GM20431 (cell line): ENCODE data around the gene ACTBL2.

ENCODE experiments used
- in situ Hi-C: fragments of 300-500 bp; cut with MseI, MboI; formaldehyde crosslinking; loops from one replicate; pipeline ENCODE4 v1.15.0; 2020; ENCODE audit warnings: low sequenced_read_pairs; ENCODE audit not compliant: unreplicated experiment

Gene ACTBL2

DNA sequence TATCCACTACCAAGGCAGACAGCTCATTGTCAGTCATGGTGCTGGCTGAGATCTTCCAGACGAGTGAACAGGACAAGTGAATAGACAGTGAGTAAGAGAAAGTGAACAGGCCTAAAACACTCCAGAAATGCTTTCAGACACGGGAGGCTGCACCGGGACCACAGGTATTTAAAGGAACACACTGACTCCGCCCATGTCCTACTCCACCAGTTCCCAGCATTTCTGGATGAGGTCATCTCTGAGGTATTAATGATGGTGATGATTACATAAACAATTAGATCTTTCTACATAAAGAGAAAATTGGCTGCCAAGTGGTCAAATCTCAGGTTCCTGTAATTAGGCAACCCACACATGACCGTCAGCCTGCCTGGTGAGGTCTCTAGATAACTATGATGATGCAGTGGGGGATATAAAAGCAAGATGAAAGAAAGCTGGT lies at the start of gene ACTBL2:
Gene ACTBL2, minus strand, starts transcription at position 141 of the 436 bp plus-strand sequence. Its CDS starts 104 bp downstream, at position 37.
- in situ Hi-C loops: no loop called here

DNA sequence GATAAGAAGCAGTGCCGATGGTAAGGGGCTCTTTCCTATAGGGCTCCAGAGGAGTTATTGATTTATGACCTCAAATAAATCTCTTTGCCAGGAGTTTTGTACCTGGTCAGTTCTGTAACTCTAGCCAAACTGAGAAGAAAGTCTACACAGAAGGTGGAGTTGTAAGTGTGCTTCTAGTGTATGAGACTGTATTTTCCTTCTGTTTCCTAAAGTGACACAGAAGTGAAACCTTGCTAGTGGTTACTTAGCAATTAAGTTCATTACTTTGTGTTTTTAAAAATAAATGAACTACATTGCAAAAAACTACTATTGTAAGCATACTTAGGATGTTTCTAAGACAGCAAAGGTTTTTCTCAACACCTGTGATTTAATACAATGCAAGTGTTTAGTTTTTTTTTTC lies 48.7 kb upstream of the ACTBL2 start:
- in situ Hi-C loops: no loop called here

DNA sequence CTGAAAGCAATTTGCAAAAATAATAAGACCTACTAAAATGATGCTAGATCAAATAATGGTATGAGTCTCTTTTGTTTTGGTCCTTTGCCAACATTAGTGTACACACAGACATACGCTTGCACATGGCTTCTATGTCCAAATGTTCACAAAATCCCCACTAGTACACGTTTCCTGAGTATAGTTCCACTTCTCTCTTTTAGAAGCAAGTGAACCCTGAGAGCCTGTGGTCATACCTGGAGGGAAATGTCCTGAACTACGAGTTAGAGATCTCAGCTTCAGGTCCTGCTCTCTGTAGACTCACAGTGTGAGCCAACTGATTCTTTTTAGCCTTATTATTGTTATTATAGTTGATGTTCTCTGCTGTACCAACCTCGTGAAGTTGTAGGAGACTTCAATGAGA lies 47.3 kb upstream of the ACTBL2 start:
- in situ Hi-C loops: no loop called here

DNA sequence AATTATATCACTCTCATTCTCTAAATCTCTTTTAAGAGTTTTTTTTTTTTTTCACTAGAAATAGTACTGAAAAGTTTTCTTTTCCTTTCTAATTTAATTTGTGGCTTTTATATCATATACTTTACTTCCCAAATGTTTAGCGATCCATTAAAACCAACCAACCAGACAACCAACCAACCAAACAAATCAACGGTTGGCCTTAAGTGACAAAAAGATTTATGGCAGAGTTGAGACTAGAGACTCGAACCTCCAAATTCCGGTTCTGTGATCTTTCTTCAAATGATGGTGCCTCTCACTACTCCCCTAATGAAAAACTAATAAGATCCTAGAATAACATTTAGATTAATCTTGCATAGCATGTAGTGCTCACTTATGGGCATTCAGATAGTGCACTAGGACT lies 45.3 kb upstream of the ACTBL2 start:
- in situ Hi-C loops: no loop called here

DNA sequence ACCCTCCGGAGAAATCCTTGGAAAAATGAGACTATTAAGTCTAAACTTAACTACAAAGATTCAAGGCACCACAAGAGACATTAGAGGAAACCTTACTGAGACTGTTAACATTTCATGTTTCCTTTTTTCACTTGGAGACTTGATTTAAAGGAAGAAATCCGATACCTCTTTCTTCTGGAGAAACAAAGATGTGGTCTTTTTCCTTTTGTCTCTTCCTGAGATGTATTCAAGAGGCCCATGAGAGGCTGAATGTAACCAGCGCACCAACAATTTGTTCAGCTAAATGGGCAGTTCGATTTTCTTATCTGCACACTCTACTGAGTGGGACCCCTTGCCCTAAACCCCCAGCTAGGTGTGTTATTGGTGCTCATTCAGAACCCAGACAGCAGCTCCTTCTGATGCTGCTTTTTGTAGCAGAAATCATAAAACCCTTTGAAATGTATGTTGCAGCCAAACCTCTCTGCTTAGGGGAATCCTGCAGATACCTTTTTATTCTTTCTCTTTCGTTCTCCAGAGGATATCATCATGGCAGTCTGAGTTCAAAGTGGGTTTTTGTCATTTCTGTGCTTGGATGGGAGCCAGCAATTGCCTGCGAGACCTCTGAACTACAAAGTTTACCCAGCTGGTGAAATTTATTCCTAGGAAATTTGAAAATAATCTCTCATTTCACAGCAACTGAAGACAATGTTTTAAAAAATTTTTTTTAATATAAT lies 41.9 kb upstream of the ACTBL2 start:
- in situ Hi-C loops: loop anchor here (25.0 kb wide), 1 partner anchor 938 kb away; the partner anchor contains the start of gene PLK2

DNA sequence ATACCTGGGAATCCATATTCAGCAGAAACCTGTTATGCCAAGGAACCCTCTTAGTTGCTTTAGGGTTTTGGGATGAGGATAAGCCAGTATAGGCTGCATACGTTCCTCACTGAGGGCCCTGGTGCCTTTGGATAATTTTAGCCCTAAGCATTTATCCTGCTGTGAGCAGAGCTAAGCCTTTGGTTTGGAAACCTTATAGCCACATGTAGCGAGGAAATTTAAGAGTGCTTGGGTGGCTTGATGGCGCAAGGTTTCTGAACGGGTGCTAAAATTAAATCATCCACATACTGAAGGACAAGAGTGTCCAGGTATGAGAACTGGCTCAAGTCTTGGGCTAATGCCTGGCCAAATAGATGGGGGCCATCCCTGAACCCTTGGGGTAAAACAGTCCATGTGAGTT lies 39.9 kb upstream of the ACTBL2 start:
- in situ Hi-C loops: loop anchor here (25.0 kb wide), 1 partner anchor 940 kb away; the partner anchor contains the start of gene PLK2

DNA sequence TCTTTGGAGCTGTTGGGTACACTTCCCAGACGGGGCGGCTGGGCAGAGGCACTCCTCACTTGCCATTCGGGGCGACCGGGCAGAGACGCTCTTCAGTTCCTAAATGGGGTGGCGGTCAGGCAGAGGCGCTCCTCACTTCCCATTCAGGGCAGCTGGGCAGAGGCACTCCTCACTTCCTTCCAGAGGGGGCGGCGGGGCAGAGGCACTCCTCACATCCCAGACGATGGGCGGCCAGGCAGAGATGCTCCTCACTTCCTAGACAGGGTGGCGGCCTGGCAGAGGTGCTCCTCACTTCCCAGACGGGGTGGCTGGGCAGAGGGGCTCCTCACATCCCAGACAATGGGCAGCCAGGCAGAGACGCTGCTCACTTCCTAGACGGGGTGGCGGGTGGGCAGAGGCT lies 35.8 kb upstream of the ACTBL2 start:
- in situ Hi-C loops: loop anchor here (25.0 kb wide), 1 partner anchor 944 kb away; the partner anchor contains the start of gene PLK2

DNA sequence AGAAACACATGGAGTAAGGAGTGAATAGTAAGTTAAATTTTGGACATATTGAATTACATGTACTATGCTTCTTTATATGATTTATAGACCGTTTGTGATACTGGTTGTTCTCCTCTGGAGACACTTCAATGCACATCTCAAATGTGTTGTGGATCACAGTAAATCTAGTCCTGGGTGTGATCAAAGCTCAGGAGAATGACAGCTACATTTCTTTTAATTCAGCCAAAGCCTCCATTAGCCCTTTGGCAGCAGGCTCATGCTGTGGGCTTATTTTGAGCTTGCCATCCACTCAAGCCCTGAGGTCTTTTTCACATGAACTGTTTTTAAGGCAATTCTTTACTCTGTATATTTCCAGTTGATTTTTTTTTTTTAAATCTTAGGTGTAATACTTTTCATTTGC lies 34.6 kb upstream of the ACTBL2 start:
- in situ Hi-C loops: loop anchor here (25.0 kb wide), 1 partner anchor 945 kb away; the partner anchor contains the start of gene PLK2

DNA sequence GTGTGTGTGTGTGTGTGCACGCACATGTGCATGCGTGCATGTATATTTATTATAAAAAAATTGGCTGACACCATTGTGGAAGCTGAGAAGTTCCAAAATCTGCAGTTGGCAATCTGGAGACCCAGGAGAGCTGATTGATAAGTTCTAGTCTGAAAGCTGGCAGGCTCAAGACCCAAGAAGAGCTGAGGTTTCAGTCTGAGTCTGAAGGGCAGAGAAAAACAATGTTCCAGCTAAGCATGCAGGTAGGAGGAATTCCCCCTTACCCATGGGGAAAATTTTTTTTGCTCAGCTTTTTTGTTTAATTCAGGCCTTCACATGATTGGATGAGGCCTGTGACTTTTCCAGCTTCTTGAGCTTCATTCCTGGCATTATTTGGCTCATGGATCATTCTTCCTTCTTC lies 31.2 kb upstream of the ACTBL2 start:
- in situ Hi-C loops: loop anchor here (25.0 kb wide), 1 partner anchor 949 kb away; the partner anchor contains the start of gene PLK2

DNA sequence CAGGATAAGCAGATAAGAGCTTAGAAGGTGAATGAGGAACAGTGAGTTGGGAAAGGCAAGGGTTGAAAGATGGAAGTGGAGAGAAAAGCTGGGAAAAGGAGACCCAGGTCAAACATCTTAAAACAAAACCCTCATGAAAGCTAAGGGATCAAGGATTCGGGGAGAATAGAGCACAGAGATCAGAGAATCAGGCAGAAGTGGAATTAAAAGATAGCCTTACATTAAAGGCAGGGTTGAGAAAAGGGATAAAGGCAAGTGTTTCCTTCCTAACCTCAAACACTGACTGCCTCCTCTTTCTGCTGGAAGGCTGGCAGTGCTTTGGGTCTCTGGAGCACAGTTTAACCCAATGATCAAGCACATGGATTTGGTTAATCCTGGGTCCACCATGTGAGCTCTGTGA lies 28.7 kb upstream of the ACTBL2 start:
- in situ Hi-C loops: loop anchor here (25.0 kb wide), 1 partner anchor 951 kb away; the partner anchor contains the start of gene PLK2

DNA sequence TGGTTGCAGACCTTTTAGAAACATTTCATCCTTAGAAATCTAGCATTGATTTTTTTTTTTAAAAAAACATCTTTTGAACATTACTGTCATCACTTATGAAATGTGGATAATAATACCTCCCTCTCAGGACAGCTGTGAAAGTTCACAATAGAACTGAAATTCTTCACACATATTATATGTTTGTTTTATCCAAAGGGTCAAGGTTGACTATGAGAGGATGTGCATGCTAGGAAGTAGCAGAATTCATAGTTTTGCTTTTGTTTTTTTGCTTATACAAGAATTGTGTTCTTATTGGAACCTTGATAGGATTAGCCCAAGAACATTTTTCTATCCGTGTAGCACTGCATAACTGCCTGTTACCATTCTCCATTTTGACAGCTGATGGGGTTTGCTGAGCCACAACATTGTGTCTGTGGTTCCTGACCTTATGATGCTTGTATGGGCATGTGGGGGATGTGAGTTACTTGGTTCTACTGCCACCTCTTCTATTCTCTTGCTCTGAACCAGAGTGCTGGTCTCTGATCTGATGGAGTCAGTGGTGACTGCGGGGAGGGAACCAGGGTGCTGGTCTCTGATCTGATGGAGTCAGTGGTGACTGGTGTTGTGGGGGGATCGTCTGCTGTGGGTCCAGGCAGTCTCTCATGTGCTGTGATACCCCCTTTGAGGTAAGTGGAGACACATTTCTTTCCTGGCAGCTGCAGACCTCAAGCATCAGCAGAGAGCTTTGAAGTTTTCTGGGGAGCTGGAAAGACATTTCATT lies 27.1 kb upstream of the ACTBL2 start:
- in situ Hi-C loops: loop anchor here (25.0 kb wide), 1 partner anchor 953 kb away; the partner anchor contains the start of gene PLK2

DNA sequence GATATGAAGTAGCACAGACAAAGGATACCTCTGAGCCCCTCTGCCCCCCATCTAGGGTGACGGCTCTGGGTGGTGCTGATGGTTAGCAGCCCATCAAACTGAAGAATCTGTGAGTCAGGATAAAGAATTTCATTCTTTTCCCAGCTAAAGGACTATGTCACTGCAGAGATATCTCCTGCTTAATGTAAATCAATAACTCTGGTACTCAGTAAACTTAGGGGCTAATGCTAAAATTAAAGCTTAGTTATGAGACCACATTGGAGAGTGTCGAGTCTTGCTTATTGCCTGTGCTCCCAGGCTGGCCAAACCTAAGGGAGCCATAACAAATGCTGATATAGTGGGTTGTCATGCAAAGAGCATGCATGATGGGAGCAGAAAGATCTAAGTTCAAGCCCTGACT lies 25.6 kb upstream of the ACTBL2 start:
- in situ Hi-C loops: loop anchor here (25.0 kb wide), 1 partner anchor 954 kb away; the partner anchor contains the start of gene PLK2

DNA sequence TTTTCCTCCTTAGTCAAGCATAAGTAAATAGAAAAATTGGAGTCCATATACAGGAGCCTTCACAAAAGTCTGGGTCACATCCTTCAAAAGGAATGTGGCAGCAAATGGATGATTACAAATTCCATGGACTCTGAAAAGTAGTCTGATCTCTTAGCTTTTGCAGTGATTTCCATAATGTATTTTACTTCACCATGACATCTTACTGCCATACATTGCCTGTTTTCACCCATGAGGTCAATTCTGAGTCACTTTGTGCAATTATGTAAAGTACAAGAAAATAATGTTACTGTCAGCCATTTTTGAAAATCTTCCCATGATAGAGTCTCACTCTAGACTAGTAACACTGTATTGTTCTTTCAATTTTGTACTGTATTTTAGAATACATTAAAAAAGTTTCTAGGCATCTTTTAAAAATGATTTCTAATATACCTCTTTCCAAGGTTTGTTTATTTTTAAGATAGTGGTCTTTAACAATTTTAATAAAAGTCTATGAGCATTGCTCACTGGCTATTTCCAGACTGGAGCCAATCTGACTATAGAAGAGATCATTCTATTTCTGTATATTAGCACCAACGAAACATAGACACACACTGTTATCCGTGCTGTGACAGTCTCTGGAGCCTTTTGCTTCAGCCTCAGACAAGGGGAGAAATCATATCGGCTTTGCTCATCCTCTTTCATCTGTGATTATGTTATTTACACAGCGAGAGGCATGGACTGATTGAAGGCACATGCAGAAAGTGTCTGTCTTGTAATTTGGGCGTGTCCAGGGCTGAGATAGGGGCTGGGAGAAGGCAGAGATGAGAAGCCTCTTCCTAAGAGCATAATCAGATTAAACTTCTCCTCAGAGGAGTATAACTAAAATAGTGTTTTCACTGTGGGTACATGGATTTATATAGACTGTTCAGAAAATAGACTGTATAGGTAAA lies 22.9 kb upstream of the ACTBL2 start:
- in situ Hi-C loops: loop anchor here (25.0 kb wide), 1 partner anchor 957 kb away; the partner anchor contains the start of gene PLK2

DNA sequence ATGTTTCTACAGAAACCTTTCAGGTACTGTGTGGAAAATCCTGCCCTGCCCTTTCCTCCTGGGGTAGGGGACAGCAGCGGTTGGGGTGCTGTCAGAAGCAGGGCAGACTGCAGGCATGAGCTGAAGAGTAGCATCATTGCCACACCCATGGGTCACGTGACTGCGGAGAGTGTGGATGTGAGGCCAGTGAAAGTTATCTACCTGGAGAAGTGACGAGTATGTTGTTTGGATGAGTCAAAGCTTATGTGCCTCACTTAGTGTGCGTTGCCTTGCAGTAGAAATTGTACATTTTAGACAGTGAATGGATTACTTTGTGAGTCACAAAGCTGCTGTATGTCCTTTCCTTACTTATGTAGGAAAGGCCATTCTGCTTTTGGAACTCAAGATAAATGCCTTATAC lies 21.7 kb upstream of the ACTBL2 start:
- in situ Hi-C loops: loop anchor here (25.0 kb wide), 1 partner anchor 958 kb away; the partner anchor contains the start of gene PLK2

DNA sequence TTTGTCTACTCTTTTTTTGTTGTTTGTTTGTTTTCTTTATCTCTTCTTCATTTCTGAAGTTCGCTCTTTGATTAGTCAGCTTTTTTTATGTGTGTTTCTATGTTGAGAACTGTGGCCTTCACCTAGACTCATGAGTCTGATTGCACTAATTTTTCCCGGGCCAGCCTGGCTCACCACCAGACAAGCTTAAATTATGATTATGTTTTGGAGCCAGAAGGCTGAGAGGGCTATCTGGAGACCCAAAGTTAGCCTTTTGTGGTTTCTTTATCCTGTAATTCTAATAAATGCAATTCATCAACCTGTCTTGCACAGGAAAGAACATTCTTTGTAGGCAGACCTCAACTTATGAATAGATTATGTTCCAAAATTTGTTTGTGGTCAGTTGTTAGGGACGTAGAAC lies 20.8 kb upstream of the ACTBL2 start:
- in situ Hi-C loops: loop anchor here (25.0 kb wide), 1 partner anchor 959 kb away; the partner anchor contains the start of gene PLK2

DNA sequence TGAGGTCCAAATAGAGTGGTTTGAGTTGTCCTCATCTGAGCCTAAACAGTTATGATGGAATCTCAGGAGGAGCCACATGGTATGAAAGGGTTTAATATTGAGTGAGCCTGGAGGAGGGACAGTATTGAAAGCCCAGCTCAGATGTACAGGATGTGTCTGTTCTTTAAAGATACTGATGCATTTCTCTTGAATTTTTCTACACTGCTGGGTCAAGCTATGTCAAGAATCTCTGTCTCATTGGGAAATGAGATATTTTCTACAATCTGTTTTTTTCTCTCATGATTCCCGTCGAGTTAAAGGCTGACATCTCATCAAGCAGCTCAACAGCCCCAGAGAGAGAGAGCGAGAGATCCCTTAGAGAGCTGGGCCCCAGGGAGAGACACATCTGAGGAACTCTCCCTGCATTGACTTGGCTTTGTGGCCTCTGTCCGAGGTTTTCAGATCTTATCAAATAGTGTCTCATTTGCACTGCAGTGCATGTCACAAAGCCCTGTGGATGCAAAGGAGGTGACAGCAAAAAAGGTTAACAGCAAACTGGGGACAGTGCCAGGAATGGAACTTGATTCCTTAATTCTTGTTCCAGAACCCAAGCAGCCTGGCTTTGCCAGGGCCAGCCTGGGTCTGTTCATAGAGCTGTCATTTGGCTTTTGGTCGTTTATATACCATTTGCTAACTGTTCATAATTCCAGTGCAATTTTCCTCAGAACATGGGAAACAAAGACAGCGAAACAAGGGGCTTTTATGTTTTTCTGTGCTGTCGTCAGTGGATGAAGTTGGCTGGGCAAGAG lies 19.0 kb upstream of the ACTBL2 start:
- in situ Hi-C loops: loop anchor here (25.0 kb wide), 1 partner anchor 961 kb away; the partner anchor contains the start of gene PLK2

DNA sequence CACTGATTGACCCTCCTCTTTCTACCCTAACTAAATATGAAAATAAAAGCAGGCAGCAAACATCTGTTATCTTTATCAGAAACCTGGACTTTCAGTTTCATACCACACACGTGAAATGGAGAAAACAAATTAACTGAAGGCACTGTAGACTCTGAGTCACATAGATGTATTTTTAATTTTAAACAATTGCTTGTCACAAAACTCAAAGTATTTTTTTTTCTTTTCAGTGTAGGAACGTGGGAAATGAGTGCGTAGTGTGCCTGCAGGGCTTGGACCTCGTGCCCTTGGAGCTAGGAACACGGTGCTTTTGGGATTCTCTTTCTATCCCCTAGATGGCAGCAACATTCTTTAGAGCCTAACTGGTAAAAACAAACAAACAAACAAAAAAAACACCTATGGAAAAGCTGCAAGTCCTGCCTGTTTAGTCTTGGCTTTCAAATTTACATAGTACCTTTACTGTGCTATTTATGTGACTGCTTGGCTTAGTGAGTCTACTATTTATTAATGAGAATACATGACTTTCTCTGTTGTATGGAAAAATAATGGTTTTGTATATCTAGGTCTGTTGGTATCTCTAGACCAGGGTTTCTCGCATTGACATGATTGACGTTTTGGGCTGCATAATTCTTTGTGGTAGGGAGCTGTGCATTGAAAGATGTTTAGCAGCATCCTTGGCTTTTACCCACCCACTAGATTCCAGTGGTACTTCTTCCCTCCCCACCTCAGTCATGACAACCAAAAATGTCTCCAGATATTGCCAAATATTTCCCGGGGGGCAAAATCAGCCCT lies 16.8 kb upstream of the ACTBL2 start:
- in situ Hi-C loops: loop anchor here (25.0 kb wide), 1 partner anchor 963 kb away; the partner anchor contains the start of gene PLK2

DNA sequence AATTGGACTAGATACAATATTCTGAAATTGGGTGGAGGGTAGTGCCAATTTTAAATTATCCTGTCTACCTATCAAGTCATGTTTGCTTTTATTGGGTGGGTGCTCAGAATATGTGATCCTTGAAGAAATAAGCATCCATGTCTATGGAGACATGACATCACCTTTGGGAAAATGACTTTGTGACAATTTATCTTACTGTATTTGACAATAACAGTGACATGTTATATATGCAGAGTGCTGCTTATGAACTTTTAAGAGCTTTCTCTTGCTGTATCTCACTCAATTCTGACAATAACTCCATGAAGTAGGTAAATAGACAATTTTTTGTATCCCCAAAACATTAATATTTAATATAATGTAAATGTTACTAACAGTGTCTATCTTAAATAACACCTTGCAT lies 15.1 kb upstream of the ACTBL2 start:
- in situ Hi-C loops: no loop called here
